Fibroblast of gingiva (primary cell): Measurements from ENCODE around the gene DEAF1.

Source experiments
- DNase-seq: peaks from one replicate; pipeline ENCODE4 v3.0.0-alpha.2; 2011; ENCODE audit warnings: low read depth

The DEAF1 gene

DNA sequence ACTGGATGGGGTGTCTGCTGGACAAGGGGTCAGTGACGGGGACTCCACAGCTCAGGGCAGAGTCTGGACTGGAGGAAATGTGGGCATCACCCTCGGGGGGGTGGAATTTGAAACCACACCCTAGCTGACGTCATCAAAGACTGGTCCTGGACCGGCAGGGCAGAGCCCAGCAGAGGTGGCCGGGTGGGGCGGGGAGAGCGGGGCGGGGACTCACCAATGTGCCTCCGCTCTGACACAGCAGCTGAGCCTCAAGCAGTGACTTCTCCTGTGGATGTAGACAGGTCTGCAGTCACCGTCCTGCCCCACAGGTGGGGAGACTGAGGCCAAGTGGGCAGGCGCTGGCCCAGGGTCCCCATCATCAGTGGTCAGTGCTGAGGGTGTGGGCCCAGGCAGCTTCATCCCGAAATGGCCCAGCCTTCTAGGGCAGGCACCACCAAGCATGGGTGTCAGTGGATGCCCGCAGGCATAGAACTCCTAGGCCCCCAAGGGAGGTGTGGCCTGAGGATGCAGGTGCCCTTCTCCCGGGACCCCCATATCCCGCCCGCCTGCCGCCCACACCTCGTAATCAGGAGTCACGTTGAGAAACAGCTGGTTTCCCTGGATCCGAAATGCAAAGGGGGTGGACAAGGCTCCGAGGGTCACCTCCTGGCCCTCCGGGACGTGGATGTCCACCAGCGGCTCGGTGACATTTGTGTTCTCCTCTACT, 70.9 kb downstream of the DEAF1 start:
- DNase-seq: no peak

DNA sequence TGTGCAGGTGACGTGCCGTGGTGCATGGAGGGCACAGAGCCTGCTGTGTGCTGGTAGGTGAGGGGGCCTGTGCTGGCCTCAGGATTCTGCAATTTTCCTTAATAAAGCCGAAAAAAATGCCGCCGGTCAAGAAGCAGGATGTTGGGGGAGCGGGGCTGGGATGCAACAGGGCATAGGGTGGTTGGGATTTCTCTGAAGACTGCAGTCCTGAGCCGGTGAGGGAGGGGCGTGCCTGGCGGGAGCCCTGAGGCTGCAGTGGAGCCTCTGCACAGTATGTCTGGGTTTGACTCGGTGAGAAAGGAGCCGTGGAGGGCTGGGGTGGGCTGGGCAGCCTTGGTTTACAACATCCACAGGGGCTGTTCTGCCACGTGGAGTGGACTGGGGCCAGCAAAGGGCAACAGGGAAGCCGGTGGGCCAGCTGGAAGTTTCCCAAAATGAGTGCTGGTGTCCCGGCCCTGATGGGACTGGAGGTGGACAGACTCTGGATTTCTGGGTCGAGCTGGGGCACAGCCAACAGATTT, 71.6 kb downstream of the DEAF1 start:
- no peak for DNase-seq

DNA sequence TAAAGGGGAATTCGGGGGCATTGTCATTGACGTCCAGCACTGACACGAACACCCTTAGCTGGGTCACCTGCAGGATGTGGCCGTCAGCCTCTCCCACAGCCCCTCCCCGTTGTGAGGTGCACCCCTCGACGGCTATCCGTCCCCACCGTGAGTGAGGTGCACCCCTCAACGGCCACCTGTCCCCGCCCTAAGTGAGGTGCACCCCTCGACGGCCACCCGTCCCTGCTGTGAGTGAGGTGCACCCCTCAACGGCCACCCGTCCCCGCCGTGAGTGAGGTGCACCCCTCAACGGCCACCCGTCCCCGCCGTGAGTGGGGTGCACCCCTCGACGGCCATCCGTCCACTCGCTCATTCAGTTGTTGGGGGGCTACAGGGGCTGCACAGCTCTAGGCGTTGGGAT, 73.2 kb downstream of the DEAF1 start:
- DNase-seq: no peak

DNA sequence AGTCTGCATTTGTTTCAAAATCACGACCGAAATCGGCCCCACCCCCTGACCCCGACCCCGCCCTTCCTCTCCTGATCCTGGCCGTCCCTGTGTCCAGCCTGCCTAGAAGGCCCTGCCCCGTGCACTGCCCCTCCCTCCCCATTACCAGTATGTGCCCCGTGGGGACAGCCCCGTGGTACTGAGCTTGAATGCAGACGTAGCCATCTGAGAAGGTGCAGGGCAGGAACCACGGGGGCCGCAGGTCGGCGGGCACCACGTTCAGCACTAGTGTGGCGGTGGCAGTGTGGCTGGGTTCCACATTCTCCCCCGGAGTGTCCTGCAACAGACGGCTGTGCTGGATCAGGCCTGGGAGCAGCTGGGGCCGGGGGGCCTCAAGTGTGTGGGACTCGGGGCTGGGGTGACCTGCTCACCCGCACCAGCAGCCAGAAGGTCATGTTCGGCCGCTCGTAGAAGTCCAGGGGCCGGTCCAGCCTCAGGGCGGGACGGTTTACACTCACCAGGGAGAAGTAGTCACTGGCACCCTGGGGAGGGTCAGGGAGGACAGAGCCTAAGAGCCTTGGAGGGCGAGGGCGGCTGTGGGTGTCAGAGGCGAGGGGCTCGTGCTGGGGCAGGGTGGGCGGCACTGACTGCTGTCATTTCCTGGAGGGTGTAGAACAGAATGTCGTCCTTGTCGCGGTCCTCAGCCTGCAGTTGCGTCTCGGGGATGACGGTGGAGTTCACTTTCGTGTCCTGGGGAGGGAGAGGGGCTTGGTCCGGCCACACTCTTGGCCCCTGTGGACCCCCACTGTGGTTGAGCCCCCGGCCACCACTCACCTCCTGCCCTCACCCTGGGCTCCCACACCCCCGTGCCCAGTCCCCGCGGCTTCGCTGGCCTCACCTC, 73.8 kb downstream of the DEAF1 start:
- DNase-seq: no peak

DNA sequence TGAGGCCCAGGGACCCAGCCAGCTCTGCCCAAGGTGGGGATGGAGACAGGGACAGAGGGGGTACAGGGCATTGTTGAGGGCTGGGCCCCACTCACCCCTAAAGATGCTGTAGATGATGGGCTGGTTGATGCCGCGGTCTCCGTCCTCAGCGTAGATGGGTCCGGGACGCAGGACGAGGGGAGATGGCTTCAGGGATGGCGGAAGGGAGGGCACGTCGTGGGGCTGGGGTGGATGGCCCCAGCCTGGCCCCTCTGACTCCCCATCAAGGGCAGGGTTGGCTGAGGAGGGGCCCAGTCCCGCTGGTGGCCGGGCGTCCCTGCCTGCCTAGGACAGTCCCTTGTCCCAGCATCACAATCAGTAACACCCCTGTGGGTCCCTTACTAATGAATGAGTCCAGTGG, 74.8 kb downstream of the DEAF1 start:
- no peak for DNase-seq

DNA sequence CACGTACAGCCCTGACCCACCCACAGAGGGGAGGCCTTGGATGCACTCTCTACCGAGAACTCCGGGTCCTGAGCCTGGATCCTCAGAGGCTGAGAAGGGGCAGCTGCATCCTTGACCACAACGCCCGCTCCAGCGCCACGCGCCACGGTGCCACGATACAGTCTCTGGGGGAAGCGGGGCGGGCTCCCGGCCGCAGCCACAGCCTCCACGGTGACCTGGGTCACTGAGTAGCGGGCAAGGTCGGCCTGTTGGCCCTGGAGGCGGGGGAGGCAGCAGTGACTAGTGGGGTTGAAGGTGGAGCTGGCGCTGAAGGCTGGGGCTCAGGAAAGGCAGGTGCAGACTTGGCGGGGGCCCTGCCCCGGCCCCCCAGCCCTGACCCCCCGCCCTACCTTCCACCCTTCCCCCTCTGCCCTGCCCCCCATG, 75.4 kb downstream of the DEAF1 start:
- no peak for DNase-seq

DNA sequence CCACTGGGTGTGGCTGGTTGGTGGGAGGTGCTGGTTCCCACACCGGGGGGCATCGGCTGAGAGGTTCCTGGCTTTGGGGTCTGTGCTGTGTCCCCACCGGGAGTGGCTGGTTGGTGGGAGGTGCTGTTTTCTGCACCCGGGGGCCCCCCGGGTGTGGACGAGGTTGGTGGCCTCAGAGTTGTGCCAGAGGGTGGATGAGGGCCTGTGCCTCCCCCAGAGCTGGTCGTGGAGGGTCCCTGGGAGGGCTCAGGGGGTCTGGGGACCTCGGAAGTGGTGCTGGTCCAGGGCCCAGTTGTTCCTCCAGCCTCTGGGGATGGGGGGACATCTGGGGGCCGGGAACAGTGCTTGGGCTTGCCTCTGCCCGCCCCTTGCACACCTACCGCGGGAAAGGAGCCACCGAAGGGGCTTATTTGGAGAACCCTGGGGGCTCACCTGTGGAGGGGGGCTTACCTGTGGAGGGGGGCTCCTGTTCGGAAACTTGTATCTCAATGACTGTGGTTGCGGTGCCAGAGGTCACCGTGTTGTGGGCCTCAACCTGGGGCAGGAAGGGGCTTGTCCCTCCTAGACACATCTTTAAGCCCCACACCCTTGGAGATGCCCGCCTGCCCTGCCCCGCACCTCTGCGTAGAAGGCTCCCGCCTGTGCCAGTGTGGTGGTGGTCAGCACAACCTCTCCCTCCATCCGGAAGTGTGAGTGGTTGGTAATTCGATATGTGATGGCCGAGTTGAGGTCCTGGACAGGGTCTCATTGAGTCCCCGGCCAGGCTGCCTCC, 76.0 kb downstream of the DEAF1 start:
- no peak for DNase-seq

DNA sequence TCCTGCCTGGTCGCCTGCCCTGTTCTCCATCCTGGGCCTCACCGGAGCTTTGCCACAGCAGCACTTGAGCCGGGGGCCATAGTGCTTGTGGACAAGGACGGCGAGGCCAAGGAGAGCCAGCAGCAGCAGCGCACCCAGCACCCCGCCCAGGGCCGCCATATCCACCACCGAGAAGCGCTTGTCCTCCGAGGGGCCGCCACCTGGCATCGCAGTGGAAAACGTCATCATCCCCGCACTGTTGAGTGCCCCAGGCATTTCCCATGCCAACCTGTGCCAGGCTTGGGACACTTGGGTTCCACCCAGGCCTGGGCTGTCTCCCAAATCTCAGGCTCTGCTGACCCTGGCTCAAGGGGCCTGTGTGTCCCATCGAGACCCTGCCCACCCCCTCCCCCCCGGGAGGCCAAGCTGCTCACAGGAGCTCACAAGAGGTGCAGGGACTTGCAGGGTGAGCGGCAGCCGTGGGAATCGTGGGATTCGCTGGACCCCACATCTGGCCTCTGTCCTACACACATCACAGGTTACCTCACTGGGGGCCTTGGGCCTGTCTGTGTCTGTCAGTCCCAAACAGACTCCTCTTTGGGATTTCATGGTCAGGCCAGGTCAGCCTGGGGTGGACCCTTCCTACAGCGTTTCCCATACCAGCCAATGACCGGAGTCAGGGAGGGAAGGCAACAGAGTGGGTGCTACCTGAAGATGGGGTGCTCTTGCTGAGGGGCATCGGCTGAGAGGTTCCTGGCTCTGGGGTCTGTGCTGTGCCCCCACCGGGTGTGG, 76.9 kb downstream of the DEAF1 start:
- no peak for DNase-seq

DNA sequence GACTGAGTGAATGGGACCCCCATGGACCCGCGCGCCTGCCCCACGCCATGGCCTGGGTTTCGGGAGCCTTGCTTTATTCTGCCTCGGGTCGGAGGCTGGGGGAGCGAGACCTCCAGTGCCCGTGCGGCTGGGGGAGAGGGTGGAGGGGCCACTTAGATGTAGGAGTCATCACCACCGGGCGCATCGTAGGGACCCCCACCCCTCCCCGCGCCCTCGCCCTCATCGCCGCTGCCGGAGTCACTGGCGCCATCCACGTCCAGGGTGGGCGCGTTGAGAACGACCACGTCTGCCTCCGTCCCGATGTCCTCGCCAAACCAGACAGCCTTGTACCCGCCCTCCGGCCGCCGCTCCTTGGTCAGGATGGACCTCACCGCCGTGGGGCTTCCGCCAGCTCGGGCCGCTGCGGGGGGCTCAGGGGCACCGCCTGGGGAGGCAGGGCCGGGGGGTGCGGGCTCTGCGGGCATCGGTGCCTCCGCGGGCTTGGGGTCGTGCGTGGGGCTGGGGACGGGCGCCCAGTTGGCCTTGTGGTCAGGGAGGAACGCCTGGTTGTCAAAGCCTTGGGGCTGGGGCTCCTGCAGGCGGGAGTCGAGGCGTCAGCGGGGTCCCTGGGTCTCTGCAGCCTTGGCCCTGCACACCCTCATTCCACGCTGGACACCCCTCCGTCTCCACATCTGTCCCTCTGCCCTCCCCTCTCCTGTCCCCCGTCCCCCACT, 77.7 kb downstream of the DEAF1 start:
- no peak for DNase-seq

DNA sequence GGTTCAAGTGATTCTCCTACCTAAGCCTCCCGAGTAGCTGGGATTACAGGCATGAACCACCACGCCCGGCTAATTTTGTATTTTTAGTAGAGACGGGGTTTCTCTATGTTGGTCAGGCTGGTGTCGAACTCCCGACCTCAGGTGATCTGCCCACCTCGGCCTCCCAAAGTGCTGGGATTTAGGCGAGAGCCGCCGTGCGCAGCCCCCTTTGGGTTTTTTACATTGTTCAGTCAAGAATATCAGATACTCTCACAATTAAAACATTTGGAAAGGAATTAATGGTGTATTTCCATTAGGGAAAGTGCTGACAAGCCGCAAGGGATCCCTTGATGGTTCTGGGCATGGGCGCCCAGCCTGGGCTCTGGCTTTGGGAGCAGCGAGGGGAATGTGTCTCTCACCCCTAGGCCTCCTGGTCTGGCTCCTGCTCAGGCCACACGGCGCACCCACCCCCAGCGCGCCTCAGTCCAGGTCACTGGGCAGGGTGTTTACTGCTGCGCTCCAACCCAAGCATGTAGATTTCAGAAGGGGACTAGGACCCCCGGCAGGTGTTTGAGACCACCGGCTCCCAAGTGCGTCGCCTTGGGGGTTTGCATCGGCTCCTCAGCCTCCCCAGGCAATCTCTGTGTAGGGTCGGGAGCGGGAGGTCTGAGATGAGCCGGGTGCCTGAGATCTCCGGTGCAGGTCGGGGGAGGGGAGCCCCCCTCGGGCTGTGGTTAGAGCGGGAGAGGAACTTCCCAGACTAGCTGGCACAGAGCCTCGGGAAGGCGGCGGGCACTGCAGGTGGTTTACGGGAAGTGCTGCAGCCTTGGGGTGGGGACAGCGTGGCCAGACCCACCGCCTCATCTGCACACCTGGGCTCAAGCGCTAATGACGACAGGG, 78.5 kb downstream of the DEAF1 start:
- no peak for DNase-seq

DNA sequence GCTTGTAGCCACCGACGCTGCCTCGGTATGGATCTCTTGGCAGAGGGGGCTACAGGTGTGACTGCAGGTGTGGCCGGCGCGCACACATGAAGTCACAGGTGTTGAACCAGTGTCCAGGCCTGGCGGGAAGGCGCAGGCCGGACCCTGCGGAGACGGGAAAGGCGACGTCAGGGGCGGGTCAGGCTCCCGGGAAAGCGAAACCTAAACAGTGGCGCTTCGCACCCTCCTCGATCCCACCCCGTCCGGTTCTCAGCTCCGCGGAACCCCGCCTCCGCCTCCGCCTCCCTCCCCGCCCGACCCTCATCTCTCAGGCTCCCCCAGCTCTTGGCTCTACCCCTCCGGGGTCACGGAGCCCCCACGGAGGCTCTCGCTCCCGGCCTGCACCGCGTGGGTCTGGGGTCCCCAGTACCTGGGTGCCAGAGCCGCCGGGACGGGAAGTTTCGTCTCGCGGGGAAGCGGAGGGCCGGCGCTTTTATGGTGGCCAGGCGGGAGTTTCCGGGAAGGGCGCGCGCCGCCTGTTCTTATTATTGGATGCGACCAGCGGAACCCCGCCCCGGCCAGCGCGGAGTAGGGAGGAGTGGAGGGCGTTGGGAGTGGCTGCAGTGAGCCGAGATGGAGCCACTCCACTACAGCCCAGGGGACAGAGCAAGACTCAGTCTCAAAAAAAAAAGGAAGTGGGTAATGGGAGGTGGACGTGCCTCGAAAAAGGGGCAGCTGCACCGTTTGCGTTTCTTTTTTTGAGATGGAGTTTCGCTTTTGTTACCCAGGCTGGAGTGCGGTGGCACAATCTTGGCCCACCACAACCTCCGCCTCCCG, 79.3 kb downstream of the DEAF1 start, which contains the start of gene IRF7:
IRF7 (minus strand) TSS at position 447 of the 816 bp plus-strand sequence. CDS start 586 bp downstream, outside the sequence.
- peak; percentile 91 for DNase-seq

DNA sequence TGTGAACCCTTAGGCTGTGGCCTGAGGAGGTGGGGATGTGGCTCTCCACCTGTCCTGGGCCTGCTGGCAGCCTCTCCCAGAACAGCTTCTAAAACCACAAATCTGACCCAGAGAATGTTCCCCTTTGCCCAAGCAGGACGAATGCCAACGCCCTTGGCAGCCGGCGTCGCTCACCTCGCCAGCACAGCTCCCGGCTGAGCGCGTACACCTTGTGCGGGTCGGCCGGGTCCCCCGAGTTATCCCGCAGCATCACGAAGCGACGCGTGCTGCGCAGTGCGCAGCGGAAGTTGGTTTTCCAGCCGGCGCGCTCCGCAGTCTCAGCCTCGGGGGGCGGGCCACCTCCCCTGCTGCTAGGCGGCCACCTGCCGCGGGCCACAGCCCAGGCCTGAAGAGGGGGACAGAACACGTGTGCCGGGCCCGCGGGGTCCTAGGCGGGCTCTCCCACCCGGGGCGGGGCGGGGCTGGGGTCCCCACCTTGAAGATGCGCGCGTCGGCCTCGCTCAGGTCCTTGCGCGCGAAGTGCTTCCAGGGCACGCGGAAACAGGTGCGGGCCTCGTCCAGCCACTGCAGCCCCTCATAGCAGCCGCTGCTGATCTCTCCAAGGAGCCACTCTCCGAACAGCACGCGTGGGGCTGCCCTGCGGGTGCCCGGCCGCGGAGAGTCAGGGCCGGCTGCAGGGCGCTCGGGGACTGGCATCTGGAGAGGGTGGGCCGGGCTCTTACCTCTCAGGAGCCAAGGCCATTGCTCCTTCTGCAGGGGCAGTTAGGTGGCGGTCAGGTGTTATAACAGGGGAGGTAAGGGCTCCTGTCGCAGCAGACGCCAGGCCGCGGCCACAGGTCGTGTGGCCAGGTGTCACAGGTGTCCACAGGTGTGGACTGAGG, 80.2 kb downstream of the DEAF1 start:
- no peak for DNase-seq

DNA sequence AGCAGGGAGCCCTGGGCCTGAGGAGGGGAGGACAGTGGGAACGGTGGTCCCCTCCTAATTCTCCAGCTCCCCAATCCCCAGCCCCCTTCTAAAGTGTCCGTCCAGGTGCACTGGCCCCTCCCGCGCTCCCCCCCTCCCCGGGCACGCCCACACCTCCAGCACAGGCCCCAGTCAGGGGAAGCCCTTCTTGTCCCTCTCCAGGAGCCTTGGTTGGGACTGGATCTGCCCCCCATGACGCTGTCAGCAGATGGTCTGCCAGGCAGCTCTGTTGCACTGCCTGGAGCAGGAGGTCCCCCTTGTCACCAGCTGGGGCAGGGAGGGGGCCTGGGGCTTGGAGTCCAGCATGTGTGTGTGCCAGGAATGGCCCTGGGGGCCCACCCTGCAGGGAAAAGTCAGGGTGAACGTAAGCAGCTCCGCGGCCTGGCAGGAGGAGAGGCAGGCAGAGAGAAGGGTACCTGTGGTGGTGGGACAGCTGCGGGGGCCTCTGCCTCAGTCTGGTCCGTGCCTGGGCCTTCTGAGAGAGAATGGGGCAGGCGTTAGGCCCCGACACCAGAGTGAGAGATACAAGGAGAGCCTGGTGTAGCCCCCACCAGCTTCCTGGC, 80.9 kb downstream of the DEAF1 start:
- no peak for DNase-seq

DNA sequence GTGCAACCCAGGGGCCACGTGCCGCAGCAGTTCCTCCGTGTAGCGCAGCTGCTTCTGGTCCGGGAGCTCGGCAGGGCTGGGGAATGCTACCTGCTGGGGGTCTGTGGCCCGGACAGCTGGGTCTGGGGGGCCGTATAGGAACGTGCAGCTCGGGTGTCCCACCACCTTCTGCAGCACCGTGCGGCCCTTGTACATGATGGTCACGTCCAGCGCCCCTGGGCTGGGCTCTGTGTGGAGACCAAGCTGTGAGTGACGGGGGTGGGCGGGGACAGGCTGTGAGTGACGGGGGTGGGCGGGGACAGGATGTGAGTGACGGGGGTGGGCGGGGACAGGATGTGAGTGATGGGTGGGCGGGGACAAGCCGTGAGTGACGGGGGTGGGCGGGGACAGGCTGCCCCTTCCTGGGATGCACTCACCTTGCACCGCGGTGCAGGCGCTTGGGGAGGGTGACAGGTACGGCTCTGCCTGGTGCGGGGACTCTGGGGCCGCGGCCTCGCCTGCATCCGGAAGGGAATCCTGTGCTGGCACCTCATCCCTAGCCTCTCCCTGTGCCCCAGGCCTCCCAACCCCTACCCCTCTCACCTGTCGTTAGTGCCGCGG, 81.6 kb downstream of the DEAF1 start:
- peak; percentile 26 for DNase-seq

DNA sequence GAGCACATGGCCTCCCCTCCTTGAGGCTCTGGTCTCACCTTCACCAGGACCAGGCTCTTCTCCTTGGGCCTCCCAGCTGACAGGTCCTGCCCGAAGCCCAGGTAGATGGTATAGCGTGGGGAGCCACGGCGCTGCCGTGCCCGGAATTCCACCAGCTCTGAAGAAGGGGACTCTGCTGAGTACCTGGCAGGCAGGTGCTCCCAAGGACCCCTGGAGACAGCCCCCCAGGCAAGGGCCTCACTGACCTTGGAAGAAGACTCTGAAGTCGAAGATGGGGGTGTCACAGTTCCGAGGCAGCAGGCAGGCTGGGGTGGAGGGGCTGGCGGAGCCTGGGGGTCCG, 82.1 kb downstream of the DEAF1 start:
- DNase-seq: no peak

DNA sequence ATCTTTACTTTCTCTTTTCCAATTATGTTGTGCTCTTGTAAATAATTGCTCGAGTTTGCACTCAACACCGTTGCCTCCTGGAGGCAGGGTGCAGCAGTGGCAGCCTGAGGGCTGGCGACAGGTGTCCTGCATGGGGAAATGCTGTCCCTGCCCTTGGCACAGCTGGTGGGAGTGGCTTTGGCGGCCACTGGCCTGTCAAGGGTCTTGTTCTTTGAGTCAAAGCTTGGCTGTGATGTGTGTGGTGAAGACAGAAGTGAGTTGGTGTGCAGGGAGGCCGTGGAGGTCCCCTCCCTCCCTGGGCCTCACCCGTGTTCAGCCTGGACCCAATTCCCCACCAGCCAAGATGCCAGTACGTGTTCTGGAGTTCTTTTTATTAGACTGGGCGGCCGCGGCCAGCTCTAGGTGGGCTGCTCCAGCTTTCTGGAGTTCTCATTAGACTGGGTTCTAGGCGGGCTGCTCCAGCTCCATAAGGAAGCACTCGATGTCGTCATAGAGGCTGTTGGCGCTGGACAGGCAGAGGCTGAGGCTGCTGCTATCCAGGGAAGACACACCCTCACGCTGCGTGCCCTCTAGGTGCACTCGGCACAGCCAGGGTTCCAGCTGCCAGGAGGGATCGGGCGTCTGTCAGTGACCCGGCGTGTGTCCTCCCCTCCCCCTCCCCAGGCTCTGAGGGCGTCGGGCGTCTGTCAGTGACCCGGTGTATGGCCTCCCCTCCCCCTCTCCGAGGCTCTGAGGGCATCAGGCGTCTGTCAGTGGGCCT, 82.6 kb downstream of the DEAF1 start:
- peak; percentile 24 for DNase-seq
